Measurements from ENCODE around the gene COX4I1.

Gene COX4I1

GRCh38 chr16:85803570-85803969 is 4.1 kb downstream of the COX4I1 start:
- H3K36me3 ChIP-seq (ENCODE audit: control insufficient read depth in 2 of 2, insufficient read depth in 1 of 2, low read length in 2 of 2), result peaks cover 14 to 63% of the 10 kb centered on the region in 2 experiments; a peak in 2 of 3 replicates
- CTCF ChIA-PET, result interaction anchor here (1.5 kb wide), 1 partner anchor 15 kb away, joined by 12 read pairs; no protein-coding TSS in a partner anchor
- POLR2A ChIA-PET, result no interaction called here
- TF ChIP-seq ZBTB8A (tag by site-specific recombination; IDR thresholded peaks at IDR 0.05) (no peak), ZNF580 (tag by site-specific recombination; IDR thresholded peaks at IDR 0.05) (no peak), ZNF423 (tag by site-specific recombination; IDR thresholded peaks at IDR 0.05) (no peak), ZBTB1 (tag by site-specific recombination; IDR thresholded peaks at IDR 0.05) (no peak), ZNF560 (tag by site-specific recombination; IDR thresholded peaks at IDR 0.05; ENCODE audit: borderline replicate concordance) (no peak), ZNF132 (tag by site-specific recombination; IDR thresholded peaks at IDR 0.05; ENCODE audit: borderline replicate concordance) (no peak), ZNF362 (tag by site-specific recombination; IDR thresholded peaks at IDR 0.05) (no peak), ZNF449 (tag by site-specific recombination; IDR thresholded peaks at IDR 0.05) (no peak), ZNF707 (tag by site-specific recombination; IDR thresholded peaks at IDR 0.05) (no peak), ZNF830 (tag by site-specific recombination; IDR thresholded peaks at IDR 0.05; ENCODE audit: low read depth) (no peak), ZNF624 (tag by site-specific recombination; IDR thresholded peaks at IDR 0.05) (no peak), OSR2 (tag by site-specific recombination; IDR thresholded peaks at IDR 0.05) (no peak), ZNF274 (IDR thresholded peaks at IDR 0.05; ENCODE audit: low read length) (no peak), ZNF274 (tag by site-specific recombination; IDR thresholded peaks at IDR 0.05; ENCODE audit: borderline replicate concordance) (no peak), ZNF394 (tag by site-specific recombination; IDR thresholded peaks at IDR 0.05; ENCODE audit: borderline replicate concordance) (no peak)
- H3K27ac ChIP-seq (ENCODE audit: extremely low read depth, low read depth, low read length), result no peak overlapping the region
- H3K4me1 ChIP-seq (ENCODE audit: control insufficient read depth, insufficient read depth, low read length), result peaks cover 3% of the 10 kb centered on the region
- no peak overlapping the region for H3K4me3 ChIP-seq (ENCODE audit: low read depth, low read length)
- no peaks in the 10 kb centered on the region for H3K9me3 ChIP-seq (ENCODE audit: control insufficient read depth, insufficient read depth, low read depth, low read length)

- ChIA-PET POLR2A (no interaction called here), CTCF (interaction anchor here (0.6 kb wide), 1 partner anchor 286 kb away, joined by 3 read pairs; no protein-coding TSS in a partner anchor)
- H3K4me1 ChIP-seq (ENCODE audit: control insufficient read depth, insufficient read depth, low read length), result peaks cover 3% of the 10 kb centered on the region
- H3K9me3 ChIP-seq (ENCODE audit: control insufficient read depth, insufficient read depth, low read depth, low read length), result no peaks in the 10 kb centered on the region
- no peak overlapping the region for H3K4me3 ChIP-seq (ENCODE audit: low read depth, low read length)
- H3K27ac ChIP-seq (ENCODE audit: extremely low read depth, low read depth, low read length), result no peak overlapping the region
- no peak for TF ChIP-seq ZNF426 (tag by site-specific recombination; IDR thresholded peaks at IDR 0.05)
- TF ChIP-seq ZNF777 (tag by site-specific recombination; IDR thresholded peaks at IDR 0.05; ENCODE audit: borderline replicate concordance), result no peak
- TF ChIP-seq ZBTB20 (tag by site-specific recombination; IDR thresholded peaks at IDR 0.05), result no peak
- no peak for TF ChIP-seq ZFP41 (tag by site-specific recombination; IDR thresholded peaks at IDR 0.05; ENCODE audit: borderline replicate concordance)
- TF ChIP-seq ZNF837 (tag by site-specific recombination; IDR thresholded peaks at IDR 0.05), result no peak
- no peak for TF ChIP-seq ZNF449 (tag by site-specific recombination; IDR thresholded peaks at IDR 0.05)
- TF ChIP-seq ZFP3 (tag by site-specific recombination; IDR thresholded peaks at IDR 0.05; ENCODE audit: low read depth), result no peak
- peaks cover 14 to 63% of the 10 kb centered on the region in 2 experiments; a peak in 2 of 3 replicates for H3K36me3 ChIP-seq (ENCODE audit: control insufficient read depth in 2 of 2, insufficient read depth in 1 of 2, low read length in 2 of 2)
Observed at GRCh38 chr16:85805442-85806045, 6.0 kb downstream of the COX4I1 start.
